ENCODE measurements around the gene DPYSL3.

- TF ChIP-seq EZH2 (IDR thresholded peaks at IDR 0.05; ENCODE audit: insufficient read depth, poor library complexity, severe bottlenecking) (no peak), EZH2phosphoT487 (IDR thresholded peaks at IDR 0.05; ENCODE audit: insufficient read depth, low read depth) (0 out of 2 replicates have a peak, but pooled peaks have one; percentile 48)
Observed at GRCh38 chr5:147554261-147554817, 44.5 kb upstream of the DPYSL3 start.
